ENCODE results near the gene SYNE3.

SYNE3 gene

GRCh38 chr14:95557291-95557690, 40.8 kb upstream of the SYNE3 start:
- TF ChIP-seq, protein P1, sequence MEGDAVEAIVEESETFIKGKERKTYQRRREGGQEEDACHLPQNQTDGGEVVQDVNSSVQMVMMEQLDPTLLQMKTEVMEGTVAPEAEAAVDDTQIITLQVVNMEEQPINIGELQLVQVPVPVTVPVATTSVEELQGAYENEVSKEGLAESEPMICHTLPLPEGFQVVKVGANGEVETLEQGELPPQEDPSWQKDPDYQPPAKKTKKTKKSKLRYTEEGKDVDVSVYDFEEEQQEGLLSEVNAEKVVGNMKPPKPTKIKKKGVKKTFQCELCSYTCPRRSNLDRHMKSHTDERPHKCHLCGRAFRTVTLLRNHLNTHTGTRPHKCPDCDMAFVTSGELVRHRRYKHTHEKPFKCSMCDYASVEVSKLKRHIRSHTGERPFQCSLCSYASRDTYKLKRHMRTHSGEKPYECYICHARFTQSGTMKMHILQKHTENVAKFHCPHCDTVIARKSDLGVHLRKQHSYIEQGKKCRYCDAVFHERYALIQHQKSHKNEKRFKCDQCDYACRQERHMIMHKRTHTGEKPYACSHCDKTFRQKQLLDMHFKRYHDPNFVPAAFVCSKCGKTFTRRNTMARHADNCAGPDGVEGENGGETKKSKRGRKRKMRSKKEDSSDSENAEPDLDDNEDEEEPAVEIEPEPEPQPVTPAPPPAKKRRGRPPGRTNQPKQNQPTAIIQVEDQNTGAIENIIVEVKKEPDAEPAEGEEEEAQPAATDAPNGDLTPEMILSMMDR (IDR thresholded peaks at IDR 0.05; ENCODE audit: low read depth, low read length, missing control alignments) = no peak
- DNase-seq (ENCODE audit: extremely low read depth, low read depth) = no peak
- H3K4me3 ChIP-seq (replicated peaks; ENCODE audit: low read depth, low read length) = no peak overlapping the region

- no peak for DNase-seq (ENCODE audit: extremely low read depth, low read depth)
- TF ChIP-seq, protein P1 (IDR thresholded peaks at IDR 0.05; ENCODE audit: low read depth, low read length, missing control alignments) = no peak
- no peak overlapping the region for H3K4me3 ChIP-seq (replicated peaks; ENCODE audit: low read depth, low read length)
Measured at GRCh38 chr14:95555053-95555452, 38.6 kb upstream of the SYNE3 start.

- TF ChIP-seq, protein P1 (IDR thresholded peaks at IDR 0.05; ENCODE audit: low read depth, low read length, missing control alignments) = no peak
- no peak for DNase-seq (ENCODE audit: extremely low read depth, low read depth)
- H3K4me3 ChIP-seq (replicated peaks; ENCODE audit: low read depth, low read length) = no peak overlapping the region
Measured at GRCh38 chr14:95553141-95553540, 36.7 kb upstream of the SYNE3 start.

DNA sequence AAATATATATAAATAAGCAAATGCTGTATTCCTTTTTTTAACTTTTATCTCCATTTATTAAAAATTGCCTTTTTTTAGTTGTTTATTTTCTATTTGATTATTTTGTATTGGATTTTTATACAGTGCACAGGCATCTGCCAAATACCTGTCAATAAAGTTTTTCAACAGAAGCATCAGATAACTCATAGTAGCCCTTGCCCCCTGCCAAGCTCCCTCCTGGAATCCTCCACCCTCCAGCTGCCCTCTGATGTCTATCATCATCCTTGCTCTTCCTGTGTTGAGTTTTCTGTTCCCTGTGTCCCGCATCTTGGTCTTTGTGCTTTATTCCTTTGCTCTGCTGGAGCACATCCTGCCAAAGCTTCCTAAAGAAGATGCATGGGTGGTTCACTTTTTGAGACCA, 35.0 kb upstream of the SYNE3 start:
- TF ChIP-seq, protein P1 (IDR thresholded peaks at IDR 0.05; ENCODE audit: low read depth, low read length, missing control alignments) = no peak
- no peak for DNase-seq (ENCODE audit: extremely low read depth, low read depth)
- no peak overlapping the region for H3K4me3 ChIP-seq (replicated peaks; ENCODE audit: low read depth, low read length)

DNA sequence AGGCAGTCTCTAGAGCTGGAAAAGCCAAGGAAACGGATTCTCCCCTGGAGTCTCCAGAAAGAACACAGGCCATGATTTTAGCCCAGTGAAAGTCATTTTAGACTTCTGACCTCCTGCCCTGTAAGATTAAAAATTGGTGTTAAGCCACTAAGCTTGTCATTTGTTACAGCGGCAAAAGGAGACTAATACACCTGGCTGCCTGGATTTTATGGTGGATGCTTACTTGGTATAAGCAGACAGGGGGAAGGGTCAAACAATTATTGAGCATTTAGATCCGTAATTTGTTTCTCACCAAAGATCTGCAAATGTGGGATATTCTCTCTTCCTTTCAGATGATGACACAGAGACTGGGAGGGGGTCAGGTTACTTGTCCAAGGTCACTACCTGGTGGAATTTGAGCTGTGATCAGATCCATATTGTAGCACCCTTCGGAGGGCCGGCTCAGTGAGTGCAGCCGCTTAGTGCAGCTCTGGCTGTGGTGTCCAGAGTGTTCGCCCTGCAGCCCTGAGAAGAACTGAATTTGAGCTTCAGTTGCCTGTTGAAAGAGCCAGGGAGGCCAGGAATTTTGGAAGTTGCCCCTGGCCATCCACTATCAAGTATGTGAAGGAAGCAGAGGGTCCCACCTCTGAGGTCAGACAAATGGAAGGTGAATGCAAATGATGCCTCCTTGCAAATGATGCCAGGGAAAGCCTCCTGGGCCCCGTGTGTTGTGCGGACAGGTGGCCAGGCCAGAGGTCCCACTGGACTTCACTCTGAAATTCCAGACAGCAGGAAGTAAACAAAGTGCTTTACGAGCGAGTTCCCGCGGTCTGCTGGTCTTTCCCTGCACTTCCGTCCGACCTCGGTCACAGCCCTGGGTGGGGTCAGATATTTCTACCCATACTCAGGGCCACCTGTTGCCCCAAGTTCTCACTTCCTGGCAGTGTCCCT, 33.5 kb upstream of the SYNE3 start:
- no peak for DNase-seq (ENCODE audit: extremely low read depth, low read depth)
- TF ChIP-seq, protein P1 (IDR thresholded peaks at IDR 0.05; ENCODE audit: low read depth, low read length, missing control alignments) = no peak
- H3K4me3 ChIP-seq (replicated peaks; ENCODE audit: low read depth, low read length) = no peak overlapping the region

- TF ChIP-seq, protein P1 (IDR thresholded peaks at IDR 0.05; ENCODE audit: low read depth, low read length, missing control alignments) = no peak
- DNase-seq (ENCODE audit: extremely low read depth, low read depth) = no peak
- no peak overlapping the region for H3K4me3 ChIP-seq (replicated peaks; ENCODE audit: low read depth, low read length)
Measured at GRCh38 chr14:95548328-95548929, 32.0 kb upstream of the SYNE3 start.

Data from HFF-Myc (cell line).